GM18499 (cell line): ENCODE results near the gene TMEM109.

ENCODE experiments used
- ATAC-seq: cut with Tn5 transposase; IDR thresholded peaks from one replicate; pipeline ENCODE4 v1.9.1; 2021; ENCODE audit warnings: moderate number of reproducible peaks; ENCODE audit not compliant: insufficient read depth, unreplicated experiment

The TMEM109 gene

GRCh38 chr11:60924906-60925853 lies 11.2 kb downstream of the TMEM109 start:
- ATAC-seq = no peak

DNA sequence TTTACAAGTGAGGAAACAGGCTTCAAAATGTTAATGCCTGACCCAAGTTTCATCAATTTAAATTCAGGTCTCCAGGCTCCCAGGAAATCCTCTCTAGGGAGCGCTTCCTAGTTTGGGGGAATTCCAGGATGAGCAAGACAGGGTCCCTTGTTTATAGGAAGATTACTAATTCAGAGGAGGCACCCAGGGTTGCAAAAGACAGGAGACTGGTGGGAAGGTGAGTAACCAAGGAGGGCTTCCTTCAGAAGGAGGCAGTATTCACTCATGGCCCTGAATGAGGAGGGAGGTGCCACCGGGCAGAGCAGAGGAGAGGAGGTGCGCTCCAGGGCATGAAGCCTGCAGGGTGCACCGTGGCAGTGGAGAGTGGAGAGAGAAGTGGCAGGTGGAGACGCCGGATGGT lies 11.9 kb downstream of the TMEM109 start:
- no peak for ATAC-seq

- no peak for ATAC-seq
Measured at GRCh38 chr11:60926500-60926899, 12.5 kb downstream of the TMEM109 start.

DNA sequence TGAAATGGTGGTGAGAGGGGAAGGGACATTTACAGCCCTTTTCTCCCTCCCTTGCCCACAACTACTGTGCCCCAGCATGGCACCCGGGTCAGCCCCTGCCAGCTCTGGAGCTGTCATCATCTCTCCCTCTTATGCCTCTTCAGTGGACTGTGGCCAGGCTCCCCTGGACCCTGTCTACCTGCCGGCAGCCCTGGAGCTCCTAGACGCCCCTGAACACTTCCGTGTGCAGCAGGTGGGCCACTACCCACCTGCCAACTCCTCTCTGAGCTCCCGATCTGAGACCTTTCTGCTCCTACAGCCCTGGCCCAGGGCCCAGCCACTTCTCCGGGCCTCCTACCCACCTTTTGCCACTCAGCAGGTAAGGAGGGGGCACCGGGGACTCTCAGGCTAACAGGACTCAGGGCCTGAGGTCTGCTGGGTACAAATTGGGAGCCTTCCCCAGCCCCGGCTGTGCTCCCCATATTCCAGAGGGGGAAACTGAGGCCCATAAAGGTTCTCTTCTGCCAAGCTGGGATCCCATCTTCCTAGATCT lies 13.2 kb downstream of the TMEM109 start:
- no peak for ATAC-seq

GRCh38 chr11:60927600-60927999 lies 13.6 kb downstream of the TMEM109 start:
- no peak for ATAC-seq

DNA sequence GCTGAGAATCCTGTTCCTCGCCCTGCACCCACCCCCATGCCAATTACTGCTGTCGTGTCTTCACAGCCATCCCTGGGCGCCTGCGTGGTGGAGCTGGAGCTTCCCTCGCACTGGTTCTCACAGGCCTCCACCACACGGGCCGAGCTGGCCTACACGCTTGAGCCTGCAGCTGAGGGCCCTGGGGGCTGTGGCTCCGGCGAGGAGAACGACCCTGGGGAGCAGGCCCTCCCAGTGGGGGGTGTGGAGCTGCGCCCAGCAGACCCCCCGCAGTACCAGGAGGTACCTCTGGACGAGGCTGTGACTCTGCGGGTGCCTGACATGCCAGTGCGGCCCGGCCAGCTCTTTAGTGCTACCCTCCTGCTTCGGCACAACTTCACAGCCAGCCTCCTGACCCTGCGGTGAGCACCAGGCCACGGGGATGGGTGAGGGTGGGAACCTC lies 14.6 kb downstream of the TMEM109 start:
- ATAC-seq = no peak

DNA sequence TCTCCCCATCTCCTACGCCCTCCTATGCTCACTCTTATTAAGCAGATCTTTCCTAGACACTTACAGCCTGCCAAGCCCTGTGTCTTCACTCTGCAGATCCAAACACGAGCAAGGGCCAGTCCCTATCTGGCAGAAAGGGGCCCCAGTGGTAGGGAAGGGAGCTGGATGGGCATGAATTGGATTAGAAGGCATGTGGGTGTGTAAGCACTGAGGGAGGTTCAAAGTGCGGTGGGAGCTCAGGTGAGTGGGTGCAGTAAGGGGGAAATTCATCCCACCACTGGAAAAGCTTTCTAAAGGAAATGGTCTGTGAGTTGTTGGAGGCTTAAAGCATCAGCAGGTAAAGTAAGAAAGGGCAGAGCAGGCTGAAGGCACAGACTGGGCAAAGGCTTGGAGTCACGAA lies 15.8 kb downstream of the TMEM109 start:
- ATAC-seq = no peak

- ATAC-seq = no peak
Measured at GRCh38 chr11:60930394-60930793, 16.4 kb downstream of the TMEM109 start.

GRCh38 chr11:60931917-60932316 lies 18.0 kb downstream of the TMEM109 start:
- no peak for ATAC-seq

GRCh38 chr11:60932605-60933356 lies 18.8 kb downstream of the TMEM109 start:
- ATAC-seq = no peak

- no peak for ATAC-seq
Measured at GRCh38 chr11:60933416-60934123, 19.6 kb downstream of the TMEM109 start.

GRCh38 chr11:60934124-60934789 lies 20.3 kb downstream of the TMEM109 start:
- no peak for ATAC-seq

GRCh38 chr11:60934790-60935605 lies 21.0 kb downstream of the TMEM109 start:
- no peak for ATAC-seq

DNA sequence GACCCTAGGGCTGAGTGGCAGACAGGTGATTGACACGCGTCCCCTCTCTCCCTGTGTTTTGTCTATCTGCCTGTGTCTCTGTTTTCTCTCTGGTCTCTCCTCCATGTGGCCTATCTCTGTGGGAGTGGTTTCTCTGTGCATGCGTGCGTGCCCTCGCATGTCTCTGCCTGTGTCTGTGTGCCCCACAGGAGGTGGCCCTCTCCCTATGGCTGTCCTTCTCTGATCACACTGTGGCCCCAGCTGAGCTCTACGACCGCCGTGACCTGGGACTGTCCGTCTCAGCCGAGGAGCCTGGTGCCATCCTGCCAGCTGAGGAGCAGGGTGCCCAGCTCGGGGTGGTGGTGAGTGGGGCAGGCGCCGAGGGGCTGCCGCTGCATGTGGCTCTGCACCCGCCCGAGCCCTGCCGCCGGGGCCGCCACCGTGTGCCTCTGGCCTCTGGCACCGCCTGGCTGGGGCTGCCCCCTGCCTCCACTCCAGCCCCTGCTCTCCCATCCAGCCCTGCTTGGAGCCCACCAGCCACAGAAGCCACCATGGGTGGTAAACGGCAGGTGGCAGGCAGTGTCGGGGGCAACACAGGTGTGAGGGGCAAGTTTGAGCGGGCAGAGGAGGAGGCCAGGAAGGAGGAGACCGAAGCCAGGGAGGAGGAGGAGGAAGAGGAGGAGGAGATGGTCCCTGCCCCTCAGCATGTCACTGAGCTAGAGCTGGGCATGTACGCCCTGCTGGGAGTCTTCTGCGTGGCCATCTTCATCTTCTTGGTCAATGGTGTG lies 21.9 kb downstream of the TMEM109 start:
- ATAC-seq = no peak

GRCh38 chr11:60936467-60937143 lies 22.6 kb downstream of the TMEM109 start:
- ATAC-seq = no peak

DNA sequence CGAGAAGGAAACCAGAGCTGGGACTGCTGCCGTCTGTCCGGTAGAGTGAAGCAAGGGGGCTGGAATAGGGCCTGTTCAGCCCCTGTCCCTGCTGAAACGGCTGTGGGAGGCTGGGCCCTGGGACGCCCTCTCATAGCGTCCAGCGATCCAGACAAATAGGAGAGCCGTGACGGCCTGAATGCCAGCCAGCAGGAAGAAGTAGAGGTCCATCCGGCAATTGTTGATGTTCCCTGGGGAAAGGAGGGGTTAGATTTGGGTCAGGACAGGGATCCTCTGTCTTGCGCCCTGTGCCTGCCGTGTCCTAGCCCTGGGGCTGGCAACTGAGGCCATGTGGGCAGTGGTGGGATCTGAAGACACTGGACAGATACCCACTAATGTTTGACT lies 23.2 kb downstream of the TMEM109 start:
- ATAC-seq = no peak

GRCh38 chr11:60937811-60938210 lies 23.9 kb downstream of the TMEM109 start:
- no peak for ATAC-seq

DNA sequence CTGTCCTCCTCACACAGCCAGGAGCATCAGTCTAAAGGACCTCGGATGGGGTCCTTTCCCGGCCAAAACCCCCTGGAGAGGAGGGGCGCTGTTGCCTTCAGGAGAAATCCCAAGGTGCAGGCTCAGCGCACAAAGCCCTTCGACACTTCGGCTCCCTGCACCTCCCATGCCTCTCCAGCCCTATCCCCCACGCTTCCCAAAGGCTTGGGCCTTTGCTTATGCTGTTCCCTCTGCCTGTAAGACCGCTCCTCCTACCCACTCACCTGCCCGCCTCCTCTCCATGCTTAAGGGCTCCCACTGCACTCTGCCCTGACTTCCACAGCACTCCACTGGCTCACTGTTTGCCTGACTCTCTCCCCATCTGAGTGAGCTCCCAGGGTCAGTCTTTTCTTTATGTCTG lies 24.5 kb downstream of the TMEM109 start:
- ATAC-seq = no peak
